GM10266 (cell line): Measurements from ENCODE around the gene ALDH3A2.

ENCODE experiments used
- DNase-seq: peaks from one replicate; pipeline ENCODE4 v3.0.0; 2012; ENCODE audit errors: extremely low spot score
- TF ChIP-seq, protein P1 (sequence below): IDR thresholded peaks from 2 replicates; pipeline ENCODE4 v1.5.1; 2012; ENCODE audit warnings: mild to moderate bottlenecking, low read depth; ENCODE audit not compliant: control insufficient read depth, insufficient read depth; ENCODE audit errors: missing control alignments

The ALDH3A2 gene

DNA sequence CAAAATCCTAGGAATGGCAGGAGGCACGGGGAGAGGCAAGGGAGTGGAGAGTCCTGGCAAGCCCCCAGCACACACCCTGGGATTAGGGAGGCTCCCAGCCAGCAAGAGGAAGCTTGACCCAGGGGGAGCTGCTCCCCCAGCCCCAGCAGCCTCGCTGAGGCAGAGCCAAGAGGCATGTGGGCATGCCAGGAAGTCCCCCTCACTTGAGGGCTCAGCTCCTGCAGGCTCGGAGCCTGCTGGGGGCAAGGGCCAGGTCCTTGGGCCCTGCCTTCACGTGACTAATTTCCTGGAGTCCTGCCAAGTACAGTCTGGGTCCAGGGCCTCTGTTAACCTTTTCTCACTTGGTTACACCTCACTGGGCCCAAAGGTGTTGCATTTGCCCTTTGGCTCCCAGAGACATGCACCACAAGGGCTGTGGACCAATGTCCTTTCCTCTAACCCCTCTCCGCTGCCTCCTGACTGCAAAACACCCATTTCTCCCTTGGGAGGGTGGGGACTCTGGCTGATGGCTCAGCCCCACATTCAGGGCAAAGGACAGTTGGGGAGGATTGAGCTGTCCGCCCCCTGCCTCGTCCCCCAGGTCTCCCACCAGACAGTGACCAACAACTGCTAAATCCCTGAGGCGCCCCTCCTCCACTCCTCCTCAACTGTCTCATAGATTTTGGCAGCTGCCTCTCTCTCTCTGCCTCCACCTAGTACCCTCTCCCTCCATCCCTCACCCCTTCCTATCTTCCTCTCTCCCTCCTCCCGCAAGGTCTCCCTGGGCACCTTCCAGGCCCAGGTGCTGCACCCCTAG, 72.3 kb downstream of the ALDH3A2 start:
- DNase-seq, result no peak
- TF ChIP-seq, protein P1, sequence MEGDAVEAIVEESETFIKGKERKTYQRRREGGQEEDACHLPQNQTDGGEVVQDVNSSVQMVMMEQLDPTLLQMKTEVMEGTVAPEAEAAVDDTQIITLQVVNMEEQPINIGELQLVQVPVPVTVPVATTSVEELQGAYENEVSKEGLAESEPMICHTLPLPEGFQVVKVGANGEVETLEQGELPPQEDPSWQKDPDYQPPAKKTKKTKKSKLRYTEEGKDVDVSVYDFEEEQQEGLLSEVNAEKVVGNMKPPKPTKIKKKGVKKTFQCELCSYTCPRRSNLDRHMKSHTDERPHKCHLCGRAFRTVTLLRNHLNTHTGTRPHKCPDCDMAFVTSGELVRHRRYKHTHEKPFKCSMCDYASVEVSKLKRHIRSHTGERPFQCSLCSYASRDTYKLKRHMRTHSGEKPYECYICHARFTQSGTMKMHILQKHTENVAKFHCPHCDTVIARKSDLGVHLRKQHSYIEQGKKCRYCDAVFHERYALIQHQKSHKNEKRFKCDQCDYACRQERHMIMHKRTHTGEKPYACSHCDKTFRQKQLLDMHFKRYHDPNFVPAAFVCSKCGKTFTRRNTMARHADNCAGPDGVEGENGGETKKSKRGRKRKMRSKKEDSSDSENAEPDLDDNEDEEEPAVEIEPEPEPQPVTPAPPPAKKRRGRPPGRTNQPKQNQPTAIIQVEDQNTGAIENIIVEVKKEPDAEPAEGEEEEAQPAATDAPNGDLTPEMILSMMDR, result no peak

DNA sequence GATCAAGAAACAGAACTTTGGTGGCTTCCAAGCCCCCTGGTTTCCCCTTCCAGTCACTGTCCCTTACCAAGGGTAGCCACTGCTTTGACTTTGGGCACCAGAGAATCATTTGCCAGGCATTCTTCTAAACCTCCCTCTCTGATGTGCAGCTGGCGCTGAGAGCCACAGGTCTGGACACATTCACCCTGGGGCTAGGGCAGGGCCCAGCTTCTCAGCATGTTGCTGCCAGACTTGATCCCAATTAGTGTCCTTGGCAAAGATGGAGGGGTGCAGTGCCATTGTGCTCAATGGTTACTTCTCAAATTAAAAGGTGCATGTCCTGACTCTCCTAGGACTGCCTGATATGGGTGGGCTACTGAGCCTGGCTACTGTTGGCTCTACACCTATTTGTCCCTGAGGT, 75.4 kb downstream of the ALDH3A2 start:
- TF ChIP-seq, protein P1, result no peak
- no peak for DNase-seq

DNA sequence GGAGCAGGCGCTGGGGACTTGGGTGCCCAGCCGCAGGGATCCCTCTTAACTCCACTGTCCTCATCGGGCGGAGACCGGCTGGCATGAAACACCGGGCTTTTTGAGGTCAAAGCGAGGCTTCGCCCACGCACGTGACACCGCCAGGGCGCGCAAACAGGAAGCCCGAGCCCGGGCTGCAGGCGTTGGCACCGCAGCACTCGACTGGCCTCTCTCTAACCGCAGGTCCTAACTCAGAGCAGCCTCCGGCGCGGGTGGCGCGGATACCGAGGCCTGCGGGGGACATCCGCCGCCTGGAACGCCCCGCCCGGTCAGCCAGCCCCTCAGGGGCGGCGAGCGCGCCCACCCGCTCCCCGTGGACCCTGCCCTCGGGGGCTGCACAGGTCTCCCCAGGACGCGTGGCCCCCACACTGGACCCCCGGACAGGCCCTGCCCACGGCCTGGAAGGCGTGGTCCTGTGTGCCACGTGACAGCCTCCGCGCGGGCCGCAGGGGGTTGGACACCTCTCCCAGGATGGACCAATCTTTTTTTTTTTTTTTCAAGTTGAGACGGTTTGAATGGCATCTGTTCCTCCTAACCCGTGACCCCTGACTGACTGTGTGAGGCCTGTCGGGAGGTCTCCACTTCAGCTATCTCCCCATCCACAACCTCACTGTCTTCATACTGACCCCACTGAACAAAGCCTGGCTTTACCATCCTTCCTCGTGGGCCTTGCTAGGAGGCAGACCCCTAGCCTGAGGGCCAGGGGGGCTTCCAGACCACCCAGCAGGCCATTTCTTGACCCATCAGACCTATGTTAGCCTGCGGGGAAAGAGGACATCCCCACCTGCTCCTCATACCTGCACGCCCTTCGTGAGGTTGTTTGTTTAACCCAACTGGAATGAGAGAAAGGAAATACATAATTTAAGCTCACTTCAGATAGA, 76.2 kb downstream of the ALDH3A2 start:
- TF ChIP-seq, protein P1, result no peak
- DNase-seq, result no peak

DNA sequence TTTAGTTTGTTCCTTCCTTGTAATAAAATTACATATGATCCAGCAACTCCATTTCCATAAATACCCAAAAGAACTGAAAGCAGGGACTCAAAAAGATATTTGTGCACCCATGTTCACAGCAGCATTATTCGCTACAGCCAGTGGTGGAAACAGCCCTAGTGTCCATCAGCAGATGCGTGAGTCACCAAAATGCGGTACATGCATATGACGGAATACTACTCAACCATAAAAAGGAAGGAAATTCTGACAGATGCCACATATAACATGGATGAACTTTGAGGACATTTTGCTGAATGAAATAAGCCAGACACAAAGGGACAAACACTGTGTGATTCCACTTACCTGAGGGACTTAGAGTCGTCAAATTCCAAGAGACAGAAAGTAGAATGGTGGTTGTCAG, 76.9 kb downstream of the ALDH3A2 start:
- DNase-seq, result no peak
- TF ChIP-seq, protein P1, result no peak

DNA sequence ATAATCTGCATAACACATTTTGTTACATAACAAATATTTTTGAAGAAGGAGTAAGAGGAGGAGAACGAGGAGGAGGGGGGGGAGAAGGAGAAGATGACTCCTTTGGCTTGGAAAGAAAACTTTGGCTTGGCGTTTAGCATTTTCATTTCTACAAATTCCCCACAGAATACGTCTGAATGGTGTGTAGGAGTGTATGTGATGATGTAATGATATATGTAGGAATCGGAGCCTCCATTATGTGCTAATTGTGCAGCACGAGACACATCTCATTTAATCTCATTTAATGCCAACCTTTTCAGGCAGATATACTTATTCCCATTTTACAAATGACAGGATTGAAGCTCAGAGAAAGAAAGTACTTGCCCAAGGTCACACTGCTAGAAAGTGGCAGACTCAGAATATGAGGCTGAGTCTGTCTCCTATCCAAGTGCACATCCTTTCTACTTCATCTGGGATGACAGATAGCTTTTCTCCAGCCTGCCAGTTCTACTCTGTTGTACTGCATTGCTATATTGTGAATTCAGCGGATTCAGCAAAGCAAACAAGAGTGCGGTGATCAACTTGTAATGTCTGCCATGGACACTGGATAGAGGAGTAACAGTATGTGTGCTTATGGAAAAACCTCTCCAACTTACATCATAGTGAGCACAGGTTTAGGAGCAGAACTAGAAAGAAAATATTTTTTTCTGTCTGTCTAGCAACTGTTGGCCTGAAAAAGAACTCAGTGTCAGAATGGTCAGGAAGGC, 78.3 kb downstream of the ALDH3A2 start:
- no peak for DNase-seq
- TF ChIP-seq, protein P1, result no peak
